Measurements from ENCODE around the gene PIP4K2C. TPM values are rescaled to one million over a fixed set of nuclear protein-coding genes. Genes with fewer than 3 reads are reported as not detected.
A peak's percentile ranks its signal among the peaks of the same experiment; 100 is the strongest.

The PIP4K2C gene
- total and polyA plus RNA-seq, 2 of the 4 experiments (the other 2 are of a cell fraction) = 12.5 to 23.1 TPM

GRCh38 chr12:57620936-57621496 lies 30.0 kb downstream of the PIP4K2C start:
- no peak overlapping the region for H3K9ac ChIP-seq (ENCODE audit: low read depth, low read length)
- ChIA-PET CTCF (interaction anchor here (0.6 to 2.1 kb wide), 4 partner anchors 12 to 37 kb away, joined by 4 to 6 read pairs (median 5); partner anchors contain the start of gene B4GALNT1), POLR2A (ENCODE audit: unreplicated experiment) (no interaction called here)
- no peaks in the 10 kb centered on the region for H3K79me1 ChIP-seq (ENCODE audit: low read depth in 1 of 2, low read length in 2 of 2)
- ATAC-seq (ENCODE audit: low read depth) (peak; percentile 57), DNase-seq (no peak)
- H2AK5ac ChIP-seq (ENCODE audit: low read depth, low read length) = no peak overlapping the region
- no peak overlapping the region for H3K27ac ChIP-seq (ENCODE audit: insufficient read depth, low read length)
- peak overlapping the region; percentile 84 for H3K4me2 ChIP-seq (ENCODE audit: low read depth, low read length)
- H2AFZ ChIP-seq (replicated peaks; ENCODE audit: low read length, poor library complexity) = peak overlapping the region; percentile 88
- peaks cover 50% of the 10 kb centered on the region for H3K27me3 ChIP-seq (ENCODE audit: control insufficient read depth, insufficient read depth, low read length)
- peaks cover 4% of the 10 kb centered on the region; the same call in 1 of the 2 replicates for H4K20me1 ChIP-seq (ENCODE audit: insufficient read depth, low read length)
- no peaks in the 10 kb centered on the region for H3K9me1 ChIP-seq (ENCODE audit: insufficient read depth, low read length)
- TF ChIP-seq BHLHE40 (IDR thresholded peaks at IDR 0.05; ENCODE audit: low read depth, low read length) = peak; percentile 83
- TF ChIP-seq NFE2L2 (IDR thresholded peaks at IDR 0.05; ENCODE audit: low read depth, low read length) = no peak
- no peak overlapping the region for H4K5ac ChIP-seq (ENCODE audit: low read depth, low read length)
- no peak overlapping the region for H3K14ac ChIP-seq (replicated peaks; ENCODE audit: low read depth, low read length)
- H2BK20ac ChIP-seq (ENCODE audit: low read depth, low read length) = no peak overlapping the region
- H3K4me3 ChIP-seq (ENCODE audit: insufficient read depth, low read depth, low read length) = peak overlapping the region; percentile 3; the same call in 1 of the 2 replicates
- H3K9me3 ChIP-seq (ENCODE audit: control insufficient read depth, insufficient read depth, low read length) = no peaks in the 10 kb centered on the region
- whole genome bisulfite sequencing, 2 experiments (ENCODE audit: extremely low coverage in 2 of 2, insufficient read length in 1 of 2) = 9% methylated on average over 16 of the region's 42 CpGs; no CpG with 5 or more reads in 1 of the 2 experiments
- H2BK15ac ChIP-seq (ENCODE audit: low read depth, low read length) = no peak overlapping the region
- 0 out of 2 replicates have a peak overlapping the region, but pooled peaks have one; percentile 1 for H3K23ac ChIP-seq (ENCODE audit: low read depth, low read length)
- dilution Hi-C loops (cut with HindIII; ENCODE audit: low sequenced_read_pairs, unreplicated experiment) (no loop called here), in situ Hi-C loops (cut with MboI; ENCODE audit: low sequenced_read_pairs) (loop anchor here (5.0 kb wide), 1 partner anchor 39 kb away; no protein-coding TSS in a partner anchor), intact Hi-C loops (cut with micrococcal nuclease) (loop anchor here (1.0 to 5.0 kb wide), 2 partner anchors 38 to 159 kb away; no protein-coding TSS in a partner anchor)
- no peak overlapping the region for H2BK5ac ChIP-seq (ENCODE audit: low read depth, low read length, poor library complexity, severe bottlenecking)
- H2AK9ac ChIP-seq (replicated peaks; ENCODE audit: low read depth, low read length, poor library complexity) = peak overlapping the region; percentile 87
- H2BK120ac ChIP-seq (ENCODE audit: low read depth, low read length) = no peak overlapping the region
- no TSS peak for BruUV-seq (replicated peaks)
- no peak overlapping the region for H3K56ac ChIP-seq (ENCODE audit: extremely low read depth, insufficient read depth, low read length)
- no peak overlapping the region for H3K4ac ChIP-seq (ENCODE audit: low read depth, low read length)
- H3K18ac ChIP-seq (ENCODE audit: low read depth, low read length) = no peak overlapping the region
- peaks cover 11% of the 10 kb centered on the region; the same call in 1 of the 2 replicates for H3K36me3 ChIP-seq (ENCODE audit: control insufficient read depth, insufficient read depth, low read length)
- H4K91ac ChIP-seq (ENCODE audit: insufficient read depth, low read depth, low read length) = no peak overlapping the region
- no peaks in the 10 kb centered on the region for H3K4me1 ChIP-seq (ENCODE audit: control insufficient read depth, insufficient read depth, low read length)
- no peak overlapping the region for H4K8ac ChIP-seq (ENCODE audit: low read depth in 2 of 2, low read length in 2 of 2)

Measured in IMR-90 (cell line).